Psoas muscle (tissue), 8 donors: ENCODE data around the gene FANK1. TPM values are rescaled to one million over a fixed set of nuclear protein-coding genes. Genes with fewer than 3 reads are reported as not detected.
"Not testable (repeated sequence)": the region's sequence is repeated elsewhere in the genome, so short reads cannot be mapped to it uniquely, and the experiment has no call there.

Source experiments
- ATAC-seq, 4 donors: fragments of 200-7000 bp; cut with Tn5 transposase; one replicate each; pipeline ENCODE4 v1.9.1; 2020; ENCODE audit warnings: moderate library complexity in 3 of 4, mild to moderate bottlenecking in 2 of 4
- DNase-seq, 2 donors: peaks; one replicate each; pipeline ENCODE4 v3.0.0-alpha.2; 2020
- H3K27ac ChIP-seq: fragments of 200-600 bp; one replicate; pipeline ENCODE4 v1.8.0; 2022
- H3K27me3 ChIP-seq, 3 donors: fragments of 200-600 bp in 1 of 3; one replicate each; pipeline versions ENCODE4 v1.6.1 to v1.8.0; 2013 to 2022; ENCODE audit warnings: low read length in 2 of 3, mild to moderate bottlenecking in 2 of 3, moderate library complexity in 1 of 3; ENCODE audit not compliant: insufficient read depth in 3 of 3
- H3K36me3 ChIP-seq, 2 donors: fragments of 200-600 bp in 1 of 2; one replicate each; pipeline versions ENCODE4 v1.6.1 to v1.8.0; 2013 to 2022; ENCODE audit warnings: low read depth in 1 of 2, mild to moderate bottlenecking in 1 of 2, moderate library complexity in 1 of 2; ENCODE audit not compliant: insufficient read depth in 1 of 2
- H3K4me1 ChIP-seq: fragments of 200-600 bp; one replicate; pipeline ENCODE4 v1.8.0; 2022
- H3K4me3 ChIP-seq: fragments of 200-600 bp; one replicate; pipeline ENCODE4 v1.8.0; 2022; ENCODE audit warnings: mild to moderate bottlenecking
- H3K9me3 ChIP-seq: fragments of 200-600 bp; one replicate; pipeline ENCODE4 v1.8.0; 2022
- WGBS, 3 donors: extraction: QIAGEN DNeasy Blood & Tissue Kit; methylation state at CpG; one replicate each; pipeline versions ENCODE4 v1.1.6 to v1.1.7; 2013; 5-methylcytosine and 5-hydroxymethylcytosine counted together
- intact Hi-C, 2 donors: fragments of 100-400 bp; cut with DNase I; formaldehyde crosslinking; loops; one replicate each; pipeline versions ENCODE4 v1.11.0 to v1.14.2; 2022
- polyA plus RNA-seq, 3 donors: library from polyadenylated mRNA; stranded (reverse); fragments of 200-250 nt; gene quantifications; one replicate each; pipeline ENCODE4 v1.2.3, GENCODE V29; 2013
- total RNA-seq, 4 donors: library from RNA; stranded (reverse); fragmentation: NEBNext Ultra II Directional in 2 of 4; extraction: Animal tissue kit (Norgen Biotek cat#: 25700) in 2 of 4; gene quantifications; one replicate each; pipeline versions ENCODE4 v1.2.1 to v1.2.4, GENCODE V29; 2021 to 2023
- TF ChIP-seq, protein P1 (sequence below): fragments of 200-600 bp; IDR thresholded peaks from one replicate; pipeline ENCODE4 v1.8.0; 2022; ENCODE audit warnings: antibody characterized with exemption
- donor health status: healthy with polysubstance abuse.
- donor health status: DM: no; HTN: no; CAD: no; lungs with moderate emphysema.
- donor health status: Bipolar disorder and iron deficiency.
- donor health status: healthy.
- donor health status: DM: yes; HTN: yes; CAD: no.
- donor health status: DM: no; HTN: no; CAD: no.
- donor health status: DM: no; HTN: no; CAD: no.
- donor health status: DM: yes; HTN: yes; CAD: no.

Gene FANK1
- total and polyA plus RNA-seq, 7 donors: 0.23 to 0.49 (median 0.29) TPM; not detected in 3

DNA sequence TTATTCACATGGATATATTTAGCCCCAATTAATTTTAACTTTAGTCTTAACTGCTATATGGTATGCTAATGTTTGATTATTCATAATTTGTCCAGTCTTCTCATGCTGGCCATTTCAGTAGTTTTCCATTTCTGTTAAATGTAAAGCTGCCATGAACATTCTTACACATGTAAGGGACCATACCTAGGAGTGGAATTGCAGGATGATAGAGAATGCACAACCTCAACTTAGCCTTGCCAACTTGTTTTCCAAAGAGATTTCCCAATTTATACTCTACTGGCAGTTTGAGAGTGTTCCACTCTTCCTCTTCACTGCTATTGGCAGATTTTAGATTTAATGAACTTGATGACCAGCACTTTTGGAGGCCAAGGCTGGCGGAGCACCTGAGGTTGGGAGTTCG is 68.2 kb downstream of the FANK1 start:
- intact Hi-C loops: no loop called here
- H3K4me3 ChIP-seq: no peak overlapping the region
- ATAC-seq (no peak), DNase-seq (no peak)
- TF ChIP-seq, protein P1, sequence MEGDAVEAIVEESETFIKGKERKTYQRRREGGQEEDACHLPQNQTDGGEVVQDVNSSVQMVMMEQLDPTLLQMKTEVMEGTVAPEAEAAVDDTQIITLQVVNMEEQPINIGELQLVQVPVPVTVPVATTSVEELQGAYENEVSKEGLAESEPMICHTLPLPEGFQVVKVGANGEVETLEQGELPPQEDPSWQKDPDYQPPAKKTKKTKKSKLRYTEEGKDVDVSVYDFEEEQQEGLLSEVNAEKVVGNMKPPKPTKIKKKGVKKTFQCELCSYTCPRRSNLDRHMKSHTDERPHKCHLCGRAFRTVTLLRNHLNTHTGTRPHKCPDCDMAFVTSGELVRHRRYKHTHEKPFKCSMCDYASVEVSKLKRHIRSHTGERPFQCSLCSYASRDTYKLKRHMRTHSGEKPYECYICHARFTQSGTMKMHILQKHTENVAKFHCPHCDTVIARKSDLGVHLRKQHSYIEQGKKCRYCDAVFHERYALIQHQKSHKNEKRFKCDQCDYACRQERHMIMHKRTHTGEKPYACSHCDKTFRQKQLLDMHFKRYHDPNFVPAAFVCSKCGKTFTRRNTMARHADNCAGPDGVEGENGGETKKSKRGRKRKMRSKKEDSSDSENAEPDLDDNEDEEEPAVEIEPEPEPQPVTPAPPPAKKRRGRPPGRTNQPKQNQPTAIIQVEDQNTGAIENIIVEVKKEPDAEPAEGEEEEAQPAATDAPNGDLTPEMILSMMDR: no peak
- no peaks in the 10 kb centered on the region for H3K27me3 ChIP-seq
- no peaks in the 10 kb centered on the region for H3K9me3 ChIP-seq
- H3K27ac ChIP-seq: no peak overlapping the region
- 93 to 98% (median 94%) methylated on average over 2 of the region's 2 CpGs for WGBS, 3 donors
- H3K4me1 ChIP-seq: no peaks in the 10 kb centered on the region
- H3K36me3 ChIP-seq: no peaks in the 10 kb centered on the region

DNA sequence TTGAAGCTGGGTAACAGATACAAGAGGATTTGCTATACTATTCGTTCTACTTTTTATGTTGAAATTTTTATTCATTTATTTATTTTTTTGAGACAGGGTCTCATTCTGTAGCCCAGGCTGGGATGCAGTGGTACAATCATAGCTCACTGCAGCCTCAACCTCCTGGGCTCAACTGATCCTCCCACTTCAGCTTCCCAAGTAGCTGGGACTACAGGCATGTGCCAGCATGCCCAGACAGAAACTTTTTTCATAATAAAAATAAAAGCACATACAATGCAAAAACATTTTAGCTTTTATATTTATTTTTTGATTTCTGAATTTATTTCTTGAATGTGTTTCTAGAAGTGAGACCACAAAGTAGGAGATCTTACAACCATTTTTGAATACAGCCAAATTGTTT is 71.2 kb downstream of the FANK1 start:
- TF ChIP-seq, protein P1: no peak
- intact Hi-C loops: no loop called here
- Histone ChIP-seq H3K36me3 (no peaks in the 10 kb centered on the region), H3K4me1 (no peaks in the 10 kb centered on the region), H3K4me3 (no peak overlapping the region), H3K27me3 (no peaks in the 10 kb centered on the region), H3K9me3 (no peaks in the 10 kb centered on the region), H3K27ac (no peak overlapping the region)
- ATAC-seq: no peak
- WGBS, 3 donors: 85 to 88% (median 86%) methylated on average over 1 of the region's 1 CpG
- DNase-seq: no peak

DNA sequence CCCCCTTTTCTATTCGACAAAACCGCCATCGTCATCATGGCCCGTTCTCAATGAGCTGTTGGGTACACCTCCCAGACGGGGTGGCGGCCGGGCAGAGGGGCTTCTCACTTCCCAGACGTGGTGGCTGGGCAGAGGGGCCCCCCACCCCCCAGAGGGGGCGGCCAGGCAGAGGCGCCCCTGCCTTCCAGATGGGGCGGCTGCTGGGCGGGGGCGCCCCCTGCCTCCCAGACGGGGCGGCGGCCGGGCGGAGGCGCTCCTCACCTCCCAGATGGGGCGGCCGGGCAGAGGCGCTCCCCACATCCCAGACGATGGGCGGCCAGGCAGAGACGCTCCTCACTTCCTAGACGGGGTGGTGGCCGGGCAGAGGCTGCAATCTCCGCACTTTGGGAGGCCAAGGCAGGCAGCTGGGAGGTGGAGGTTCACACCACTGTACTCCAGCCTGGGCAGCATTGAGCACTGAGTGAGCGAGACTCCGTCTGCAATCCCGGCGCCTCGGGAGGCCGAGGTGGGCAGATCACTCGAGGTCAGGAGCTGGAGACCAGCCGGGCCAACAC is 73.8 kb downstream of the FANK1 start:
- H3K27ac ChIP-seq, H3K36me3 ChIP-seq, intact Hi-C loops, ATAC-seq, H3K9me3 ChIP-seq, DNase-seq, H3K4me3 ChIP-seq, H3K27me3 ChIP-seq, H3K4me1 ChIP-seq: not testable (repeated sequence)
- WGBS, 3 donors: 88 to 93% (median 92%) methylated on average over 31 to 36 of the region's 36 CpGs

DNA sequence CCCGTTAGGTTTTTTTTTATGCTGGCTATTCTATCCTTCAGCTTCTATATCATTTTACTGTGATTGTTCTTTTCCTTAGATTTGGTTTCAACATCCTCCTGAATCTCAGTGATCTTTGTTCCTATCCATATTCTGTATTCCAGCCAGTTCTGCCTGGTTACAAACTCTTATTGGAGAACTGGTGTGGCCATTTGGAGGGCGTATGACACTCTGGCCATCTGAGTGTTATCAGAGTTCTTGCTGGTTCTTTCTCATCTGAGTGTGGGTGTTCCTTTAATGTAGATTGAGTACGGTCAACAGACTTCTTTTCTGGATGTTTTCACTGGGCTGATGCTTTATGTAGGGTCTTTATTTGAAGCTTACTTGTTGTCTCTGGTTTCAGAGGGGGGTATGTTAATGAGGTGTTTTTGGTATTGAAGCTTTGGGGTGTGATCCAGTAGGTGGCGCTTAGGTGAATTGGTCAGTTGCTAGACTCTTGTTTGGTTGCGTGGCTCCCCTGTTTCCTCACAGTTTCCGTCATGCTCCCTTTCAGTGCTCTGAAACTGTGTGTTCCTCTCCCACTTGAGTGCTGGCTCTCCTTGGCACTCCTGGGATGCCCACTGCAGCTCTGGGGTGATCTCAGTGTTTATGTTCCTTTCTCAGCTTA is 80.7 kb downstream of the FANK1 start:
- intact Hi-C loops: no loop called here
- no peaks in the 10 kb centered on the region for H3K27me3 ChIP-seq
- no peak overlapping the region for H3K4me3 ChIP-seq
- H3K27ac ChIP-seq: no peak overlapping the region
- WGBS, 3 donors: 88 to 91% (median 88%) methylated on average over 6 of the region's 6 CpGs
- ATAC-seq (no peak), DNase-seq (no peak)
- H3K9me3 ChIP-seq: no peaks in the 10 kb centered on the region
- H3K36me3 ChIP-seq: no peaks in the 10 kb centered on the region
- TF ChIP-seq, protein P1: no peak
- H3K4me1 ChIP-seq: no peaks in the 10 kb centered on the region

DNA sequence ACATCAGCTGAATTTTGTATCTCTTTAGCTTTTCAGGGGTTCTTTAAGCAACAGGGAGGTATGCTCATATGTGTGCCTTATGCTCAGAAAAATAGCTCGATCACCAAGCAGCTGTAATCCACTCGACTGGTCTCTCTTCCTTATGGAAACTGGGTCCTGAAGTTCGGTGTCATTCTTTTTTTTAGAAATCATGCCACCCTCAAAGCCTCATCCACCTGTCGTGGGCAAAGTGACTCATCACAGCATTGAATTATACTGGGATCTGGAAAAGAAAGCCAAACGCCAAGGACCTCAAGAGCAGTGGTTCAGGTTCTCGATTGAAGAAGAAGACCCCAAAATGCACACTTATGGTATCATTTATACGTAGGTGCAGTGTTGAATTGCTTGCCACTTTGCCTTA is 83.6 kb downstream of the FANK1 start:
- Histone ChIP-seq H3K4me1 (no peaks in the 10 kb centered on the region), H3K27me3 (no peaks in the 10 kb centered on the region), H3K9me3 (no peaks in the 10 kb centered on the region), H3K36me3 (no peaks in the 10 kb centered on the region), H3K27ac (no peak overlapping the region), H3K4me3 (no peak overlapping the region)
- DNase-seq (no peak), ATAC-seq (peak in 1 of 4 donors; percentile 19)
- 47 to 54% (median 53%) methylated on average over 7 of the region's 7 CpGs for WGBS, 3 donors
- TF ChIP-seq, protein P1: no peak
- intact Hi-C loops: loop anchor here (5.0 to 10.0 kb wide), 4 partner anchors 522 to 1885 kb away; no protein-coding TSS in a partner anchor
